OCI-LY3 (cell line): Measurements from ENCODE around the gene GALNT18.

Experiments
- H2AFZ ChIP-seq: fragments of 200-600, 300-600 bp; shearing (Covaris generic); 2 replicates; pipeline ENCODE4 v1.6.0; 2014; ENCODE audit warnings: antibody characterized with exemption, low read depth, low read length
- H3K27ac ChIP-seq: fragments of 200-600, 300-600 bp; sonication (generic); 2 replicates; pipeline ENCODE4 v1.5.1; 2014; ENCODE audit warnings: mild to moderate bottlenecking, low read length, moderate library complexity, mixed read lengths
- H3K27me3 ChIP-seq: fragments of 200-600, 300-600 bp; sonication (generic); 2 replicates; pipeline ENCODE4 v1.6.1; 2014; ENCODE audit warnings: low read depth, low read length, mixed read lengths
- H3K36me3 ChIP-seq: fragments of 200-600, 300-600 bp; sonication (generic); replicated peaks from 2 replicates; pipeline ENCODE3; 2014; ENCODE audit warnings: low read depth, low read length, mixed read lengths
- H3K4me1 ChIP-seq: fragments of 300-600, 200-600 bp; sonication (generic); 2 replicates; pipeline ENCODE4 v1.6.1; 2014; ENCODE audit warnings: low read length, mixed read lengths
- H3K4me2 ChIP-seq: fragments of 200-600, 300-600 bp; sonication (generic); 2 replicates; pipeline ENCODE4 v1.6.1; 2014; ENCODE audit warnings: low read length, mixed read lengths
- H3K4me3 ChIP-seq: fragments of 300-600, 200-600 bp; sonication (generic); 2 replicates; pipeline ENCODE4 v1.5.1; 2014; ENCODE audit warnings: antibody characterized with exemption, mild to moderate bottlenecking, low read length, moderate library complexity
- H3K79me2 ChIP-seq: fragments of 300-600, 200-600 bp; shearing (Covaris generic); 2 replicates; pipeline ENCODE4 v1.6.1; 2014; ENCODE audit warnings: mild to moderate bottlenecking, low read length, mixed read lengths
- H3K9ac ChIP-seq: fragments of 300-600, 200-600 bp; shearing (Covaris generic); 2 replicates; pipeline ENCODE4 v1.6.0; 2014; ENCODE audit warnings: mild to moderate bottlenecking, low read length, moderate library complexity
- H3K9me3 ChIP-seq: fragments of 200-600, 300-600 bp; shearing (Covaris generic); 2 replicates; pipeline ENCODE4 v1.6.1; 2014; ENCODE audit warnings: low read length, mixed read lengths; ENCODE audit not compliant: insufficient read depth
- H4K20me1 ChIP-seq: fragments of 200-600, 300-600 bp; sonication (generic); 2 replicates; pipeline ENCODE4 v1.6.1; 2016; ENCODE audit warnings: low read length, mixed read lengths; ENCODE audit not compliant: insufficient read depth
- CTCF ChIP-seq: fragments of 200-600, 300-600 bp; sonication (generic); IDR thresholded peaks from 2 replicates; pipeline ENCODE4 v1.5.1; 2014; ENCODE audit warnings: antibody characterized with exemption, low read length, low read depth
- EZH2phosphoT487 ChIP-seq: fragments of 200-600 bp; shearing (Covaris generic); IDR thresholded peaks from 2 replicates; pipeline ENCODE4 v1.6.1; 2018; ENCODE audit warnings: antibody characterized with exemption, mixed run types, low read depth

The GALNT18 gene

GRCh38 chr11:11394241-11394640 is 227.6 kb downstream of the GALNT18 start:
- no peak overlapping the region for H3K27ac ChIP-seq
- no peak overlapping the region for H3K9ac ChIP-seq
- TF ChIP-seq EZH2phosphoT487: no peak
- no peak for TF ChIP-seq CTCF
- no peaks in the 10 kb centered on the region for H3K79me2 ChIP-seq
- no peaks in the 10 kb centered on the region for H3K9me3 ChIP-seq
- H4K20me1 ChIP-seq: no peaks in the 10 kb centered on the region
- no peak overlapping the region for H2AFZ ChIP-seq
- no peaks in the 10 kb centered on the region for H3K36me3 ChIP-seq
- no peak overlapping the region for H3K4me2 ChIP-seq
- H3K4me1 ChIP-seq: no peaks in the 10 kb centered on the region
- peaks cover 16% of the 10 kb centered on the region for H3K27me3 ChIP-seq
- no peak overlapping the region for H3K4me3 ChIP-seq

GRCh38 chr11:11391796-11392463 is 229.9 kb downstream of the GALNT18 start:
- Histone ChIP-seq H3K4me2 (no peak overlapping the region), H3K9ac (no peak overlapping the region), H3K9me3 (no peaks in the 10 kb centered on the region), H3K4me1 (no peaks in the 10 kb centered on the region), H3K4me3 (no peak overlapping the region), H3K36me3 (no peaks in the 10 kb centered on the region), H3K79me2 (no peaks in the 10 kb centered on the region), H2AFZ (no peak overlapping the region), H3K27ac (no peak overlapping the region), H3K27me3 (peaks cover 23% of the 10 kb centered on the region), H4K20me1 (no peaks in the 10 kb centered on the region)
- TF ChIP-seq EZH2phosphoT487 (no peak), CTCF (no peak)

GRCh38 chr11:11391169-11391568 is 230.6 kb downstream of the GALNT18 start:
- Histone ChIP-seq H3K9me3 (no peaks in the 10 kb centered on the region), H3K4me1 (no peaks in the 10 kb centered on the region), H4K20me1 (no peaks in the 10 kb centered on the region), H3K27me3 (peaks cover 19% of the 10 kb centered on the region), H3K36me3 (no peaks in the 10 kb centered on the region), H3K27ac (no peak overlapping the region), H3K4me3 (no peak overlapping the region), H3K79me2 (no peaks in the 10 kb centered on the region), H3K9ac (no peak overlapping the region), H2AFZ (no peak overlapping the region), H3K4me2 (no peak overlapping the region)
- no peak for TF ChIP-seq EZH2phosphoT487
- no peak for TF ChIP-seq CTCF

- TF ChIP-seq EZH2phosphoT487 (no peak), CTCF (no peak)
- H3K79me2 ChIP-seq: no peaks in the 10 kb centered on the region
- H3K27ac ChIP-seq: no peak overlapping the region
- no peaks in the 10 kb centered on the region for H4K20me1 ChIP-seq
- peaks cover 18% of the 10 kb centered on the region for H3K27me3 ChIP-seq
- H3K4me3 ChIP-seq: no peak overlapping the region
- H3K9ac ChIP-seq: no peak overlapping the region
- no peak overlapping the region for H2AFZ ChIP-seq
- no peaks in the 10 kb centered on the region for H3K36me3 ChIP-seq
- no peaks in the 10 kb centered on the region for H3K9me3 ChIP-seq
- H3K4me1 ChIP-seq: no peaks in the 10 kb centered on the region
- no peak overlapping the region for H3K4me2 ChIP-seq
Measured at GRCh38 chr11:11390068-11390771, 231.6 kb downstream of the GALNT18 start.
